GM18519 (cell line): ENCODE data around the gene RAB3GAP1.
"Not testable (repeated sequence)": the region's sequence is repeated elsewhere in the genome, so short reads cannot be mapped to it uniquely, and the experiment has no call there.

Experiments used
- ATAC-seq: cut with Tn5 transposase; IDR thresholded peaks from one replicate; pipeline ENCODE4 v1.9.1; 2021; ENCODE audit warnings: mild to moderate bottlenecking, moderate library complexity; ENCODE audit not compliant: unreplicated experiment, low FRiP score

Gene RAB3GAP1

DNA sequence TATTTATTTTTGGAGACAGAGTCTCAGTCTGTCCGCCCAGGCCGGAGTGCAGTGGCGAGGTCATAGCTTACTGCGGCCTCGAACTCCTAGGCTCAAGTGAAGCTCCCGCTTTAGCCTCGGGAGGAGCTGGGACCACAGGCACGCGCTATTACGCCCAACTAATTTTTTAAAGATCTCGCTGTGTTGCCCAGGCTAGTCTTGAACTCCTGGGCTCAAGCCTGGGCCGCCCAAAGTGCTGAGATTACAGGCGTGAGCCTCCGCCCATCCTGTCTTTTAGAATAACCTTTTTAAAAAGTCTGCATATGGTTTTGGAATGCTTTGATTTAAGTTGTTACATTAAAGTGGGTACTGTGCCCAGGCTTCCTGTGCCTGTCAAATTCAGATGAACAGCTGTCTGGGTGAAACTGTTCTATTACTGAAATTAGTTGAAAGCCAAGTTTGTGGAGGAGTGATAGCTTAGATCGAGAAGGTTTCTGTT lies 944 bp downstream of the RAB3GAP1 start:
- ATAC-seq, result no peak

DNA sequence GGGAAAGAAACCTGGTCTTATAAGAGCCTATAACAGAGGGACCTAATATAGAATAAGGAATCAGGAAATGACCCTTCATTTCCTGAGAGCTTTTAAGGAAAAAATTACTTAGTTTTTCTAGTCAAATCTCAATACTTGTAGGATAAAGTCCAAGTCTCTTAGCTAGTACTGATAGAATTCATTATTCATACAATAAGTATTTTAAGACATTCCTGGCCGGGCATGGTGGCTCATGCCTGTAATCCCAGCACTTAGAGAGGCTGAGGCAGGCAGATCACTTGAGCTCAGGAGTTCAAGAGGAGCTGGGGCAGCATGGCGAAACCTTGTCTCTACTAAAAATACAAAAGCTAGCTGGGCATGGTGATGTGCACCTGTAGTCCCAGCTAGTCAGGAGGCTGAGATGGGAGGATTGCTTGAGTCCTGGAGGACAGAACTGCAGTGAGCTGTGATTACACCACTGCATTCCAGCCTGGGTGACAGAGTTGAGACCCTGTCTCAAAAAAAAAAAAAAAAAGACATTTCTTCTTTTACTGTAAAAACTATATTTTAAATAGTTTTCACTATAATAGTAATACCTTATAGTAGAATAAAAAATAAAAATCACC lies 3.2 kb downstream of the RAB3GAP1 start:
- no peak for ATAC-seq

DNA sequence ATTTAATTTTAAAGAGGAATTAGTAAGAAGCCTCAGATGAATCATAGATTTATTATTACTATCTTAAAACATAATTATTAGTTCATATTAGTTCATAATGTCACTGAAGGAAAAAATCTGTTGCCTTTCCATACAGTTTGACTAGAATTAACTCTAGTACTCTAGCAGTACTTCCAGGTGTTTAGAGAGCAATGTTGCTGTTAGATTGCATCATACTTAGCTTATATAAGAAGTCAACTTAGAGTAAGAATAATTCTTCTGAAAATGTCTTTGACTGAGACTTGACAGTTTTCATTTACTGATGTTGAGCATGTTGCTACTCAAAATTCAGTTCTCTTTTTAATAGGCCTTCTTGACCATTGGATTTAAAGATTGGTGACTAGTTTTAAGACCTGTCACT lies 4.7 kb downstream of the RAB3GAP1 start:
- no peak for ATAC-seq

DNA sequence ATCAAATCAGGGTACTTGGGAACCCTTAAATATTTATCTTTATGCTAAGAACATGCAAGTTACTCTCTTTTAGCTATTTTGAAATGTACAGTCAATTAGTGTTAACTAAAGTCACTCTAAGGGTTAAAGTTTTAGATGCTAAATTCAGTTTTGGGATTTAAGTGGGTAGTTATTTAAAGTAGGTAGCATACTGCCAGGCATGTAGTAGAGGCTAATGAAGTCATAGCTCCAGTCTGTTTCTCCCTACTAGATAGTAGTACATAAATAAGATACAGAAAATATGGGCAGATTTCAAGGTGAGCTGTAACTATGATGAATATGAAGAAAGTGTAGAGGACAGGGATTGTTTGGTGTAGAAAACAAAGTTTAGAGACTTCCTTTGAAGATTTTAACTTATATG lies 7.5 kb downstream of the RAB3GAP1 start:
- no peak for ATAC-seq

DNA sequence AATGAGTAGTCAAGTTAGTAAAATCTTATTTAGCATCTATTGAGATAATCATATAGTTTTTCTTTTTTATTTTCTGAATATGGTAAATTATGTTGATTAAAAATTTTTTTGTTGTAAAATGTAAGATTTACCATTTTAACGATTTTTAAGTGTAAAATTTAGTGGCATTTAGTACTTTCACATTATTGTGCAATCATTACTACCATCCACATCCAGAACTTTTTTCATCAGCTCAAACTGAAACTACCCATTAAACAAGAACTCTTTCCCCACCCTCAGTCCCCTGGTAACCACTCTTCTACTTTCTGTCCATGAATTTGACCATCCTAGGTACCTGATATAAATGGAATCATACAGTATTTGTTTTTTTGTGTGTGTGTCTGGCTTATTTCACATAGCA lies 11.1 kb downstream of the RAB3GAP1 start:
- ATAC-seq, result no peak

DNA sequence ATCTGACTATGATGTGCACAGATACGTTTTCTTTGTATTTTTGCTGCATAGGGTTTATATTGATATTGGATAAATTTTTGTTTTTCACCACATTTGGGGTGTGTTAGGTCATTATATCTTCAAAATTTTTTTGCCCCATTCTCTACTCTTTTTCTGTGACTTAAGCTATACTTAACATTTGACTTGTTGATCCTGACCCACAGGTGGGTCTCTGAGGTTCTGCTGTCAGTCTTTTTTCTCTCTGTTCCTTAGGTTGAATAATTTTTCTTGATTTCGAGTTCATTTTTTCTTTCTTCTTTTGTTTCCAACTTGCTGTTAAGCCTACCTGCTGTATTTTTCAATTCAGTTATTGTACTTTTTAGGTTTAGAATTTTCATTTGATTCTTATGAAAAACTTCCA lies 12.1 kb downstream of the RAB3GAP1 start:
- no peak for ATAC-seq

DNA sequence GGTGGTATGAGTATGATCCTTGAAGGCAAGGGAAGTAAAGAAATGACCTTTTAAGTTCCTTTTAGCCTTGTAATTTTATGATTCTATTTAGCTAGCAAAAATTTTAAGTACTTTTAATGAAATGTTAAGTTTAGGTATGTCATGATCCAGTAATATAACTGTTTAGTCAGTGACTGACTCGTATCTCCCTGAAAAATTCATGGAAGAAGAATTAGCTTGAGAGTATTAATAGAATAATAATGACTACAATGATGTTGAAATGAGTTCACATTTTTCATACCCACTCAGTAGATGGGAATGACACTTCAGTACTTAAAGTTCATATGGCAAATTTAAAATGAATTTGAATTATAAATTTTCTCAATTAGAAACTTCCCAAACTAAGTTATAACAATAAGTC lies 14.6 kb downstream of the RAB3GAP1 start:
- no peak for ATAC-seq

DNA sequence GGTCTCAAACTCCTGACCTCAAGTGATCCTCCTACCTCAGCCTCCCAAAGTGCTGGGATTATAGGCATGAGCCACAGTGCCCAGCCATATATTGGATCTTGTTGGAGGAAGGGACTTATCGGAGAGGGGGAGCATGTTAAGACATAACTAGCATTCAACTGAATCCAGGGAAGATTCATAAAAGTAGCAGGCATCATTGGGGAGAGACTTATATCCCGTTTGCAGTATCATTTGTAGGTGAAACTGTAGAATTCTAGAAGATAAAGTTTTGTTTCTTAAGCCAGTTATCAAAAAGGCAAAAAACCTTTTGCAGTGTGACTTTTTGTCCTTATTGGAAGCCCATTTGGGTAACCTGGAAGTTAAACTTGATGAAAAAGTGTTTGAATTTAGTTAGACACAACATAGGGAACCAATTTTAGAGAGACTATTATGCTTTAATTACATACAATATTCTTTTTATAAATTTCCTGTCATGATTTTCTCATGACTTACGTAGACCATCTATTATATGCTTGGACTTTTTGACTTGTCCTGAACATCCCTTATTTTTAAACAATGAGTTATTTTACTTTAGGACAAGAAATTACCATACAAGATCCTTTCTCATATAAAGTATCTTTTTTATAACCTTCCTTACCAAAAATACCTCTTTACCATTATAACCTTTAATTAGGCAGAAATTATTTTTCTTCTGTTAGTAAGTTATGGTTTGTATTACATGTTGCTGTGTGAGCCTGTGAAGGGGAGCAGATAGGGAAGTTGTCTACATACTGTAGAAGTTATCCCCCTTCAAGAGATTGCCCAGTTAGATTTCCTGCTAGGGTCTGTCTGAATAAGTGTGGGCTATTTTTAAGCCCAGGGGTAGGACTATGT lies 20.3 kb downstream of the RAB3GAP1 start:
- no peak for ATAC-seq

DNA sequence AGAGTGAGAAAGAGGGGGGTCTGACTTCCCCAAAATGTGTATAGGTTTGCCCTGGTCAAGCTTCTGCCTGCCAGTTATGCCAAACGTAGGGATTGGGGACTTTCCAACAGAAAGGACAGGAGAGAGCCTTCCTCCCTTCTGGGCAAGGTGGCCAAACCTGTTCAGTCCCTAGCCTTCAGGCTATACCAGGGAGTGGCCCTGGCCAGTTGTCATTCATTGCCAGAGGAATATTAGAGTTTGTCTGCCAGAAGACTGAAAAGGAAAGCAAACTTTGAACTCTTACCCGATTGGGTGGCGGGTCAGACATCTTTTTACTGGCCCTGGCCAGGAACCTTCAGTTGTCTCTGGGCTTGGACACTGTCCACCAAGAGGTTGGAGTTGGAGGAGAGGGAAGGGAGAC lies 22.1 kb downstream of the RAB3GAP1 start:
- ATAC-seq, result no peak

DNA sequence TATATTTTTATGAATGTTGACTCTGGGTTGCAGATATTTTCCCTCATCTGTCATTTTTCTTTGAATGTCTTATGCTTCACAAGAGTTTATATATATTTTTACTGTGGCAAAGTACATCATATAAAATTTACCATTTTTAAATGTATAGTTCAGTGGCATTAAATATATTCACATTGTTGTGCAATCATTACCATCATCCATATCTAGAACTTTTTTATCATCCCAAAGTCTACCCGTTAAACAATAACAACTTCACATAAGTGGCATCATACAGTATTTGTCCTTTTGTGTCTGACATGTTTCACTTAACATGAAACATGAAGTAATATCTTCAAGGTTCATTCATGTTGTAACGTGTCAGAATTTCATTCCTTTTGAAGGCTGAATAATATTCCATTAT lies 24.5 kb downstream of the RAB3GAP1 start:
- no peak for ATAC-seq

DNA sequence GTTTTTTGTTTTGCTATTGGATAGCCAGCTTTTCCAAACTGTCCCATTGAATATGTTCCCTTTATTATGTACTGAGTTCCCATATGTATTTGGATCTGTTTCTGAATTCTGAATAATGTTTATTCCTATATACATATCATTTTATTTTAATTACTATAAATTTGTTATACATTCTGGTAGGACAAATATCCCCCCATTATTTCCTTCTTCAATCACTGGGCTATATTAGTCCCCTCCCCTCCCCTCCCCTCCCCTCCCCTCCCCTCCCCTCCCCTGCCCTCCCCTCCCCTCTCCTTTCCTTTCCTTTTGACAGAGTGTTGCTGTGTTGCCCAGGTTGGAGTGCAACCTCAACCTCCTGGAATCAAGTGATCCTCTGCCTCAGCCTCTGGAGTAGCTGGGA lies 26.3 kb downstream of the RAB3GAP1 start:
- no peak for ATAC-seq

DNA sequence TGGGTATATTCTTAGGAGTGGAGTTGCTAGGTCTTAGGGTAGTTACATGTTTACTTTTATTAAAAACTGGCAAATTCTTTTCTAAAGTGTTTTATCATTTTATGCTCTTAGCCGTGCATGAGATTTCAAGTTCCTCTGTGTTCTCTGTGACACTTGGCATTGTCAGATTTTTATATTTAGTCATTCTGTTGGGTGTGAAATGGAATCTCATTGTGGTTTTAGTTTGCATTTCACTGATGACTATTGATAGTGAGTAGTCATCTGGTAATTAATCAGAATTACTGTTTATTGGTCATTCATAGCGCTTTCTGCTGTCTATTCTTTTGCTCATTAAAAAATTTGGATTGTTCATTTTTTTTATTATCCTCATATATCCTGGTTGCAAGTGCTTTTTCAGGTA lies 34.1 kb downstream of the RAB3GAP1 start:
- ATAC-seq, result no peak

DNA sequence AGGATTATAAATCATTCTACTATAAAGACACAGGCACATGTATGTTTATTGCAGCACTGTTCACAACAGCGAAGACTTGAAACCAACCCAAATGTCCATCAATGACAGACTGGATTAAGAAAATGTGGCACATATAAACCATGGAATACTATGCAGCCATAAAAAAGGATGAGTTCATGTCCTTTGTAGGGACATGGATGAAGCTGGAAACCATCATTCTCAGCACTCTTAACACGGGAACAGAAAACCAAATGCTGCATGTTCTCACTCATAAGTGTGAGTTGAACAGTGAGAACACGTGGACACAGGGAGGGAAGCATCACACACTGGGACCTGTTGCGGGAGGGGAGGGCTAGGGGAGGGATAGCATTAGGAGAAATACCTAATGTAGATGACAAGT lies 37.5 kb downstream of the RAB3GAP1 start:
- not testable (repeated sequence) for ATAC-seq

DNA sequence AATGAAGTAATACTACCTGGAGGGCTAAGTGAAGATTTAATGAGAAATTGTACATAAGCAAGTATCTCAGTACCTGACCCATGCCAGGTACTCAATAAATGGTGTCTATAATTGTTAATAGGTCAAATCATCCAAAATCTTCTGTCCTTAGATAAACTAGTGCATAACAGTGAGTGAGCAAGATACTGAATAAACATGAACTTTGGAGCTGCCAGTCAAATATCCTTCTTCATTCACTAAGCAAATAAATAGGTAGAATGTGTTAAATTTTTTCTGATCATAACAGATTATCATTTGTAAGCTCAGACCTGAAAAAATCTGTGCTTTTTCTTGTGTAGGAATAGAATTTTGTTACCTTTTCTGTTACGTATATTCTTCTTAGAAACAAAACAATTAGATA lies 39.6 kb downstream of the RAB3GAP1 start:
- no peak for ATAC-seq

DNA sequence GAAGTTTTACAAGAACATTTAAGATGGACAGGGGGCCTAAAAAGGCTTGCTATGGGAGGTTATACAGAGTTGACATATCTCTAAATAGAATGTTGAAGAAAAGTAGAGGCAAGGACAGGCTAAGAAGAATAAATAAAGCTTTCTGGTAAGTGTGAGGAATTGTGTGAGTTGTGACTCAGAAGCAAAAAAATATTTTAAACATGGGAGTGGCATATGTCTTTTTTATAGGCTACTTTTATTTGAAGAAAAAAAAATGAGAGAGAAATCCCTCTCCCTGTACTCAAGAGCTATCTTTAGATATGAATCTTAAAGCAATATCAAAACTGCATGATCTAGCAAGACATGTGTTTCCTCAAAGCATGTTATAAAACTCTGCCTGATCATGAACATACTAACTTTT lies 41.1 kb downstream of the RAB3GAP1 start:
- no peak for ATAC-seq

DNA sequence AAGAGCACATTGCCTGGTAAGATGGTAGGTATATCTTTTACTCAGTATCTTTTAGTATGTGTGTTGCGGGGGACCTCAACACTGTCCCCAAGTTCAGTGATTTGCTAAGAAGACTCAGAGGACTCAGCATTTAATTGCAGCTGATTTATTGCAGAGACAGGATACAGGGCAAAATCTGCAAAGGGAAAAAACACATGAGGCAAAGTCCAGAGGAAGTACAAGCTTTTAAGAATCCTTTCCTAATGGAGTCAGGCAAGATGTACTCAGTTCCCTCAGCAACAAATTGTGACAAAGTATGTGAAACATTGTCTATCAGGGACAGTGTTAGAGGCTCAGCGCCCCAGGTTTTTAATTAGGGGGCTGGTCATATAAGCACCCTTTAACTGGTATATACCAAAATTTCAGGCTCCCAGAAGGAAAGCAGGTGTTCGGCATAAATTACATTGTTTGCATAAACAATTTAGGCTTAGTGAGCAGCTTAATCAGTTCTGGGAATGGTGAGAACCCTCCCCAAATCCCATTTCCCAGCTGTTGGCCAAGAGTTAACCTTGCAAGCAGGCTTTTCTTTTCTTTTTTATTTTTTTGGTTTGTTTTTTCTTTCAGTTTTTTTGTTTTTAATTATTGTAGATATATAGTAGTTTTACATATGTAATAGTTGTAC lies 41.7 kb downstream of the RAB3GAP1 start:
- no peak for ATAC-seq

DNA sequence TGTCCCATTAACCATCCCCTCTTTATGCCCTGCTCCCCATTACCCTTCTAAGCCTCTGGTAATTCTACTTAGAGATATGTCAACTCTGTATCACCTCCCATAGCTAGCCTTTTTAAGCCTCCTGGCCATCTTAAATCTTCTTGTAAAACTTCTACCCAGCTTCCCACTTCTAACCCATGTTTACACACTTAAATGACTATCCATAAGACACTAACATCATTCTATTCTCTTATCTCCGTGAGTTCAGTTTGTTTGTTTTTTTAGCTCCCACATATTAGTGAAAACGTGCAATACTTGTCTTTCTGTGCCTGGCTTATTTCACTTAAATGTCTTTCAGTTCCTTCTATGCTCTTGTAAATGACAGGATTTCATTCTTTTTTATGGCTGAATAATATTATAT lies 42.4 kb downstream of the RAB3GAP1 start:
- no peak for ATAC-seq

DNA sequence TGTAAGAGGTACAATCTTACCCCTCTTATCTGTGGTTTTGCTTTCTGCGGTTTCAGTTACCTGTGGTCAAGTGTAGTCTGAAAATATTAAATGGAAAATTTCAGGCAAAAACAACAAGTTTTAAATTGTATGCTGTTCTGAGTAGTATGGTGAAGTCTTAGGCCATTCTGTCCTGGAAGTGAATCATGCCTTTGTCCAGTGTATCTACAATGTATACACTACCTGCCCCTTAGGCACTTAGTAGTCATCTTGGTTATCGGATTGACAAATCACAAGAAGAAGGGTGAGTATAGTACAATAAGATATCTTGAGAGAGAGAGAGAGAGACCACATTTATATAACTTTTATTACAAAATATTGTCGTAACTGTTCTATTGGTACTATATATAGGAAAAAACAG lies 43.5 kb downstream of the RAB3GAP1 start:
- ATAC-seq, result no peak

DNA sequence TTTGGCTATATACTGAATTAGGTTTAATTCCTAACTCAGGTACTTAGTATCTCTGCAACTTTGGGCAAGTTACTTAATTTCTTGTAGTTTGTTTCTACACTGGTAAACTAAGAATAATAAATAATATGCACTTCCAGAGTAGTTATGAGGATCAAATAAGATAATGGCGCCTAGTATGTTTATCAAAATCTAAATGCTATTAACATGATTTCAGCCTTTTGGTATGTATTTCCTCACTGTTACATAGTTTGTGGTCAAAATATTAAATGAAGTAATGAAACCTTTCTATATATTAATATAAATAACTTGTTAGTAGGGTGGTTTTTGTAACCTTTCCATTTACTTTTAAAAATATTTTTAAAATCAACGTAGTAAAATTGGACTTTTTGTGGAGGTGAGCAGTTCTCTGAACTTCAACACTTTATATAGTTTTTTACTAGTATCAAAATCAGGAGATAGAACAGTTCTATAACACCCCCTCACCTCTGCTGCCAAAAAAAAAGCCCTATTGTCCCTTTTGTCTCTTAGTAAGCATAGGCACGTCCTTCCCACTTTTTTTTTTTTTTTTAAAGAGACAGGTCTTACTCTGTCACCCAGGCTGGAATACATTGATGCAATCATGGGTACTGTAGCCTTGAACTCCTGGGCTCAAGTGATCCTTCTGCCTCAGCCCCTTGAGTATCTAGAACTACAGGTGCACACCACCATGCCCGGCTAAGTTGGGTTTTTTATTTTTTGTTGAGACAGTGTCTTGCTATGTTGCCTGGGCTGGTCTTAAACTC lies 44.8 kb downstream of the RAB3GAP1 start:
- no peak for ATAC-seq

DNA sequence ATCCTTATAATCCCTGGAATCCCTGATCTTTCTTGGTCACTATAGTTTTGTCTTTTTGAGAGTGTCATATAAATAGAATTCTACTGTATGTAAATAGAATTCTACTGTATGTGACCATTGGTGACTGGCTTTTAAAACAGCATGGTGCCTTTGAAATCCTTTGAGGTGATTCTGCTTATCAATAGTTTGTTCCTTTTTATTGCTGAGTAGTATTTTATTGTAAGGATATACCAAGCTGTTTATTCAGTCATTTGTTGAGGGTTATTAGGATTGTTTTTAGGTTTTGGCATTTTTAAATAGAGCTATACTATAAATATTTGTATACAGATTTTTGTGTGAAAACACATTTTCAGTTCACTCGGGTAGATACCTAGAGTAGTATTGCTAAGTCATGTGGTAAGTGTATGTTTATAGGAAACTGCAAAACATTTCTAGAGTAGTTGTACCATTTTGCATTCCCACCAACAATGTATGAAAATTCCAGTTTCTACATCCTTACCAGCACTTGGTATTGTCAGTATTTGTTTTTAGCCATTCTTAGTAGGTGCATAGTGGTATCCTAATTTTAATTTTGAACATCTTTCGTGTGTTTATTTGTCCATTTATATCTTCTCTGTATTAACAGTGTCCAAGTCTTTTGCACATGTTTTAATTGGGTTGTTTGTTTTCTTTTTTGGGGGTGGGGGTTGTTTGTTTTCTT lies 45.6 kb downstream of the RAB3GAP1 start:
- no peak for ATAC-seq
